ENCODE data around the gene WDR12.

GRCh38 chr2:202918860-202919259, 7.4 kb upstream of the WDR12 start:
- TF ChIP-seq REST (IDR thresholded peaks at IDR 0.05; ENCODE audit: insufficient read depth in 1 of 2, low read depth in 2 of 2, low read length in 2 of 2) (no peak), SIN3A (IDR thresholded peaks at IDR 0.05; ENCODE audit: borderline replicate concordance, insufficient read depth, low read length) (no peak), POLR2AphosphoS5 (IDR thresholded peaks at IDR 0.05; ENCODE audit: low read depth, low read length) (no peak)

Data from PFSK-1 (cell line).